Fibroblast of villous mesenchyme (primary cell): ENCODE data around the gene MCC. TPM values are rescaled to one million over a fixed set of nuclear protein-coding genes. Genes with fewer than 3 reads are reported as not detected.
A peak's percentile ranks its signal among the peaks of the same experiment; 100 is the strongest.

Experiments used
- DNase-seq: peaks from one replicate; pipeline ENCODE4 v3.0.0-alpha.2; 2010; ENCODE audit warnings: low read depth
- H3K4me3 ChIP-seq: 2 replicates; pipeline ENCODE4 v1.5.1; 2011; ENCODE audit warnings: low read depth, mild to moderate bottlenecking, low read length
- CTCF ChIP-seq: IDR thresholded peaks from 2 replicates; pipeline ENCODE4 v1.5.1; 2012; ENCODE audit warnings: low read depth, mild to moderate bottlenecking, low read length; ENCODE audit not compliant: insufficient read depth
- total RNA-seq: library from RNA; depleted of rRNA; stranded (reverse); fragments of >200 nt; gene quantifications from 2 replicates; pipeline ENCODE4 v1.2.3, GENCODE V29; 2012

Gene MCC
- total RNA-seq, 1 donor = 37.6 TPM

GRCh38 chr5:113325054-113325453 lies 163.2 kb downstream of the MCC start:
- DNase-seq = no peak
- no peak for TF ChIP-seq CTCF
- no peak overlapping the region for H3K4me3 ChIP-seq

- no peak overlapping the region for H3K4me3 ChIP-seq
- DNase-seq = no peak
- no peak for TF ChIP-seq CTCF
Measured at GRCh38 chr5:113321276-113321675, 167.0 kb downstream of the MCC start.

- no peak for TF ChIP-seq CTCF
- DNase-seq = peak; percentile 59
- H3K4me3 ChIP-seq = no peak overlapping the region
Measured at GRCh38 chr5:113320273-113320780, 167.9 kb downstream of the MCC start.

- H3K4me3 ChIP-seq = no peak overlapping the region
- DNase-seq = no peak
- TF ChIP-seq CTCF = no peak
Measured at GRCh38 chr5:113319256-113320053, 168.8 kb downstream of the MCC start.

- no peak for TF ChIP-seq CTCF
- no peak for DNase-seq
- no peak overlapping the region for H3K4me3 ChIP-seq
Measured at GRCh38 chr5:113317636-113318035, 170.6 kb downstream of the MCC start.

- DNase-seq = peak; percentile 64
- no peak for TF ChIP-seq CTCF
- no peak overlapping the region for H3K4me3 ChIP-seq
Measured at GRCh38 chr5:113311301-113311700, 177.0 kb downstream of the MCC start.
